ENCODE measurements around the gene NCBP3. TPM values are rescaled to one million over a fixed set of nuclear protein-coding genes. Genes with fewer than 3 reads are reported as not detected.

Gene NCBP3
- total RNA-seq, 1 experiment from 2014 or later = 28.1 TPM

GRCh38 chr17:3866276-3866675 is 20.2 kb upstream of the NCBP3 start:
- intact Hi-C loops (cut with micrococcal nuclease; ENCODE audit: unreplicated experiment) (no loop called here), in situ Hi-C loops (cut with HindIII; ENCODE audit: low pct_unique_long_range_greater_than_20kb, low sequenced_read_pairs) (no loop called here)
- no peak overlapping the region for H3K27ac ChIP-seq (ENCODE audit: low read length)
- H3K27me3 ChIP-seq (ENCODE audit: control insufficient read depth, insufficient read depth, low read length) = no peaks in the 10 kb centered on the region
- no peaks in the 10 kb centered on the region for H3K9me3 ChIP-seq (ENCODE audit: control insufficient read depth, insufficient read depth, low read depth, low read length)
- no peaks in the 10 kb centered on the region for H3K4me1 ChIP-seq (ENCODE audit: control insufficient read depth, insufficient read depth, low read length)
- no peaks in the 10 kb centered on the region for H3K36me3 ChIP-seq (ENCODE audit: control insufficient read depth, insufficient read depth, low read length)
- ATAC-seq = no peak
- ChIA-PET POLR2A (interaction anchor here (0.7 kb wide), 1 partner anchor 36 kb away, joined by 3 read pairs; no protein-coding TSS in a partner anchor), CTCF (no interaction called here)
- no TSS peak for BruUV-seq (replicated peaks)
- H3K4me3 ChIP-seq (ENCODE audit: low read depth in 2 of 2, low read length in 2 of 2) = no peak overlapping the region
- no peak for DNase-seq (ENCODE audit: low read depth, low spot score)
- TF ChIP-seq TCF7L2 (IDR thresholded peaks at IDR 0.05; ENCODE audit: low read depth, low read length) (no peak), CTCF (IDR thresholded peaks at IDR 0.05) (no peak), SIN3A (IDR thresholded peaks at IDR 0.05; ENCODE audit: borderline replicate concordance, insufficient read depth, low read depth, low read length) (no peak), REST (IDR thresholded peaks at IDR 0.05; ENCODE audit: insufficient read depth in 1 of 2, low read depth in 2 of 2, low read length in 1 of 2) (no peak), POLR2AphosphoS5 (IDR thresholded peaks at IDR 0.05; ENCODE audit: low read depth, low read length) (no peak)

GRCh38 chr17:3865176-3865575 is 19.1 kb upstream of the NCBP3 start:
- no peak for DNase-seq (ENCODE audit: low read depth, low spot score)
- TF ChIP-seq POLR2AphosphoS5 (IDR thresholded peaks at IDR 0.05; ENCODE audit: low read depth, low read length) (no peak), TCF7L2 (IDR thresholded peaks at IDR 0.05; ENCODE audit: low read depth, low read length) (no peak), SIN3A (IDR thresholded peaks at IDR 0.05; ENCODE audit: borderline replicate concordance, insufficient read depth, low read depth, low read length) (no peak), REST (IDR thresholded peaks at IDR 0.05; ENCODE audit: insufficient read depth in 1 of 2, low read depth in 2 of 2, low read length in 1 of 2) (no peak), CTCF (IDR thresholded peaks at IDR 0.05) (no peak)
- CTCF ChIA-PET = no interaction called here
- Histone ChIP-seq H3K4me3 (ENCODE audit: low read depth in 2 of 2, low read length in 2 of 2) (no peak overlapping the region), H3K27me3 (ENCODE audit: control insufficient read depth, insufficient read depth, low read length) (no peaks in the 10 kb centered on the region), H3K27ac (ENCODE audit: low read length) (no peak overlapping the region), H3K4me1 (ENCODE audit: control insufficient read depth, insufficient read depth, low read length) (no peaks in the 10 kb centered on the region), H3K36me3 (ENCODE audit: control insufficient read depth, insufficient read depth, low read length) (no peaks in the 10 kb centered on the region), H3K9me3 (ENCODE audit: control insufficient read depth, insufficient read depth, low read depth, low read length) (no peaks in the 10 kb centered on the region)
- intact Hi-C loops (cut with micrococcal nuclease; ENCODE audit: unreplicated experiment) (no loop called here), in situ Hi-C loops (cut with HindIII; ENCODE audit: low pct_unique_long_range_greater_than_20kb, low sequenced_read_pairs) (no loop called here)
- POLR2A ChIA-PET = no interaction called here
- no peak for ATAC-seq
- BruUV-seq (replicated peaks) = no TSS peak

Measured in Panc1 (cell line).